ENCODE data around the gene SYT12. TPM values are rescaled to one million over a fixed set of nuclear protein-coding genes. Genes with fewer than 3 reads are reported as not detected.

Gene SYT12
- total and polyA plus RNA-seq, 2 donors from 2014 or later: 0.13 to 4.2 TPM

- FAIRE-seq (no peak), DNase-seq (no peak)
- H3K27me3 ChIP-seq (ENCODE audit: control insufficient read depth, insufficient read depth, low read length): no peaks in the 10 kb centered on the region
- no peak for TF ChIP-seq CTCF (IDR thresholded peaks at IDR 0.05; ENCODE audit: borderline replicate concordance, extremely low read depth, insufficient read depth)
- no peak overlapping the region for H3K4me3 ChIP-seq (ENCODE audit: low read length in 3 of 3)
- intact Hi-C loops (cut with DNase I): no loop called here
- no peaks in the 10 kb centered on the region for H3K36me3 ChIP-seq (ENCODE audit: control insufficient read depth in 2 of 3, insufficient read depth in 3 of 3, low read length in 3 of 3)
- peaks cover 2 to 14% (median 5%) of the 10 kb centered on the region in 3 donors for H3K4me1 ChIP-seq (ENCODE audit: control insufficient read depth in 2 of 3, insufficient read depth in 2 of 3, low read depth in 1 of 3, low read length in 3 of 3)
- no peak overlapping the region for H3K9ac ChIP-seq (ENCODE audit: low read length in 3 of 3)
- H3K9me3 ChIP-seq (ENCODE audit: control insufficient read depth in 2 of 3, insufficient read depth in 1 of 3, low read length in 3 of 3): no peaks in the 10 kb centered on the region
- H3K27ac ChIP-seq (ENCODE audit: low read depth in 2 of 2, low read length in 2 of 2): no peak overlapping the region
Observed at GRCh38 chr11:67051945-67052488, 29.1 kb downstream of the SYT12 start.

- H3K27me3 ChIP-seq (ENCODE audit: control insufficient read depth, insufficient read depth, low read length): no peaks in the 10 kb centered on the region
- no peak overlapping the region for H3K9ac ChIP-seq (ENCODE audit: low read length in 3 of 3)
- no peak for TF ChIP-seq CTCF (IDR thresholded peaks at IDR 0.05; ENCODE audit: borderline replicate concordance, extremely low read depth, insufficient read depth)
- H3K4me3 ChIP-seq (ENCODE audit: low read length in 3 of 3): no peak overlapping the region
- H3K36me3 ChIP-seq (ENCODE audit: control insufficient read depth in 2 of 3, insufficient read depth in 3 of 3, low read length in 3 of 3): no peaks in the 10 kb centered on the region
- H3K27ac ChIP-seq (ENCODE audit: low read depth in 2 of 2, low read length in 2 of 2): no peak overlapping the region
- DNase-seq (no peak), FAIRE-seq (no peak)
- intact Hi-C loops (cut with DNase I): no loop called here
- H3K4me1 ChIP-seq (ENCODE audit: control insufficient read depth in 2 of 3, insufficient read depth in 2 of 3, low read depth in 1 of 3, low read length in 3 of 3): peaks cover 2 to 20% (median 10%) of the 10 kb centered on the region in 3 donors
- H3K9me3 ChIP-seq (ENCODE audit: control insufficient read depth in 2 of 3, insufficient read depth in 1 of 3, low read length in 3 of 3): no peaks in the 10 kb centered on the region
Observed at GRCh38 chr11:67052891-67053290, 30.0 kb downstream of the SYT12 start.

- H3K9me3 ChIP-seq (ENCODE audit: control insufficient read depth in 2 of 3, insufficient read depth in 1 of 3, low read length in 3 of 3): no peaks in the 10 kb centered on the region
- peak in 3 of 5 donors; percentile 58 to 72 (median 65) for DNase-seq
Observed at GRCh38 chr11:67053896-67054329, 31.0 kb downstream of the SYT12 start.

More at GRCh38 chr11:67053896-67054329, 31.0 kb downstream of the SYT12 start:
- no peak overlapping the region for H3K4me3 ChIP-seq (ENCODE audit: low read length in 3 of 3)
- H3K36me3 ChIP-seq (ENCODE audit: control insufficient read depth in 2 of 3, insufficient read depth in 3 of 3, low read length in 3 of 3): no peaks in the 10 kb centered on the region
- TF ChIP-seq CTCF (IDR thresholded peaks at IDR 0.05; ENCODE audit: borderline replicate concordance, extremely low read depth, insufficient read depth): peak; percentile 60
- H3K27ac ChIP-seq (ENCODE audit: low read depth in 2 of 2, low read length in 2 of 2): no peak overlapping the region
- no peaks in the 10 kb centered on the region for H3K27me3 ChIP-seq (ENCODE audit: control insufficient read depth, insufficient read depth, low read length)
- H3K9ac ChIP-seq (ENCODE audit: low read length in 3 of 3): no peak overlapping the region
- peaks cover 2 to 20% (median 10%) of the 10 kb centered on the region in 3 donors for H3K4me1 ChIP-seq (ENCODE audit: control insufficient read depth in 2 of 3, insufficient read depth in 2 of 3, low read depth in 1 of 3, low read length in 3 of 3)
- no peak for FAIRE-seq
- intact Hi-C loops (cut with DNase I): no loop called here
